ENCODE results near the gene BCAT1.
"Not testable (repeated sequence)": the region's sequence is repeated elsewhere in the genome, so short reads cannot be mapped to it uniquely, and the experiment has no call there.

The BCAT1 gene

DNA sequence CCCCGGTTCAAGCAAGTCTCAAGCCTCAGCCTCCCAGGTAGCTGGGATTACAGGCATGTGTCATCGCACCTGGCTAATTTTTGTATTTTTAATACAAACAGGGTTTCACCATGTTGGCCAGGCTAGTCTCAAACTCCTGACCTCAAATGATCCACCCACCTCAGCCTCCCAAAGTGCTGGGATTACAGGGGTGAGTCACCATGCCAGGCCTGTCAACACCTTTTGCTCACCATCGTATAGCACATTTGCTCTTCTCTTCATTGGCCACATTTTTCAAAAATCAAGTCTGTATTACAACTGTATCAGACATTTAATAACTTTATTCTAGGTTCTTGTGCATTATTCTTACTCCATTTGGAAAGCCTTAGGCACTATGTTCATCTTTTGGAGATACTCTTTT lies 50.3 kb downstream of the BCAT1 start:
- no peak for DNase-seq (ENCODE audit: low spot score)

- no peak for DNase-seq (ENCODE audit: low spot score)
Measured at GRCh38 chr12:24898185-24898584, 50.7 kb downstream of the BCAT1 start.

DNA sequence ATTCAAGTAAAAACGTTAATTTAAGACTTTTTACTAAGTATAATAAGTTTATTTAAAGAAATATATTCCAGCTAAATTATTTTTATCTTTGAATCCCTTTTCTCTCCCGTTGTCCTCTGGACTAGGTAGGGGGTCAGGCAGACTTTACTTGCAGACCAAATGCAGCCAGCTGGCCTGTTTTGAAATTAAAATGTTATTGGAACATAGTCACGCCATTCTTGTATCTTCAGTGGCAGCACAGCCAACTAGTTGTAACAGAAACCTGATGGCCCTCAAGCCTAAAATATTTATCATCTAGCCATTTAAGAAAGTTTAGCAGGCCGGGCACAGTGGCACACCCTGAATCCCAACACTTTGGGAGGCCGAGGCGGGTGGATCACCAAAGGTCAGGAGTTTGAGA lies 52.7 kb downstream of the BCAT1 start:
- no peak for DNase-seq (ENCODE audit: low spot score)

DNA sequence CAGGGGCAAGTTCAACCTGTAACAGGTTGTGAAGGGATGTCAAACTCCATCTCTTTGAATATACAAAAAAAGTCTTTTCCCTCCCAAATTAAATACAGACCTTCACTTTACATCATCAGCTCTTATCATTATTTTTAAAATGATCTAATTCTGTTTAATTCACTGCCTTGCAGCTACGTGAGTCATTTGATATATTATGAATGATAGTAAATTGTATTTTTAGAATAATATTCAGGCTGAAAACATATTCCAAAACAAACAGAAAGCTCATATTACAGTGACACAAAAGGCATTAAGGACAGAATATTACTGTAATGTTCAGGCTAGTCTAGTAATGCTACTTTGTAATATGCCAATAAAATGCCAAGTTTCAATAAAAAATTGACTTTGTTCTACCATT lies 53.3 kb downstream of the BCAT1 start:
- DNase-seq (ENCODE audit: low spot score): no peak

DNA sequence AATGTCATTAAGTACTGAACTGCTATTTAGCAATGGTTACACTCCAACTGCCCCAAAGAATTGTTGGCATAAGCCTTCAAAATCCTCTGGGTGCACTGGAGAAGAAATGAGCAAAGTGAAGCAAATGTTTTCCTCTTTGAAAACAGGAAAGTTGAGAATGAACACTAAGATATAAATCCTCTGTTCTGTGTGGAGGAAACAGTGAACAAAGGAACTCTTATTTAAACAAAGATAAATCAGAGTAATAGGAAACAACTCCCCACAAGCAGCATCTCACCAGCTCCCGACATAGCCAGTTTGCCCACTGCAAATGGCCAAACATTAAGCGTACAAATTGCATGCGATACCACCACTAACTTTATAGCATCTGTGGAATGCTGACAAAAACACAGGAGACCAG lies 54.0 kb downstream of the BCAT1 start:
- DNase-seq (ENCODE audit: low spot score): no peak

GRCh38 chr12:24890048-24890803 lies 58.7 kb downstream of the BCAT1 start:
- no peak for DNase-seq (ENCODE audit: low spot score)

- DNase-seq (ENCODE audit: low spot score): no peak
Measured at GRCh38 chr12:24889411-24889810, 59.5 kb downstream of the BCAT1 start.

DNA sequence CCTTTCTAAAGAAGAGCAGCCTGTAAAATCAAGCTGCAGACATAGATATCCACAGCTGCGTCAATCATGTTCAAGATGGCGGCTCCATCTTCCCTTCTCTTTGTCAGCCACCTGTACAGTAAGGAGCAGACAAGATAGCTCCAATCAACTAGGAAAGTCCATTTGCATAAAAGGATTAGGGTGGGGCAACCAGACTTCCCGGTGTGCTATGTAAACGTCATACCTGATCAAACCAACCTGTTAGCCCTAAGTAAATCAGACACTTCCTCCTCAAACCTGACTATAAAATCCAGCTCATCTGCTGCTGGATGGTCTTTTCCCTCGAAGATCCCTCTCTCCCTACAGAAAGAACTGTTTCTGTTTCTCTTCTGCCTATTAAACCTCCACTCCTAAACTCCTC lies 60.1 kb downstream of the BCAT1 start:
- no peak for DNase-seq (ENCODE audit: low spot score)

DNA sequence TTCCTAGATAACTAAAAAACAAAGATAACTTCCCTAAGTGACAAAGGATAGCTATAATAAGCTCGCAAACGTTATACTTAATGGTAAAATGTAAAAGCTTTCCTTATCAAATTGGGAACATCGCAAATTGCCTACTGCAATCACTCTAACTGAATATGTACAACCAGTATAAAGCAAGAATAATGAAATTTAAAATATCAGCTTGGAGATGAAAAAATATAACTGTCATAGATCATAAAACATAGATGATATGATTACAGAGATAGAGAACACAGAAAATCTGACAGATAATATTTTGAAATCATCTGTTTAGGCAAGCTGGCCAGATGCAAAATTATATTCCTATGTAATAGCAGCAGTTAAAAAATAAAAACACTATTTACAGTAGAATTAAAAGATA lies 64.0 kb downstream of the BCAT1 start:
- DNase-seq (ENCODE audit: low spot score): no peak

DNA sequence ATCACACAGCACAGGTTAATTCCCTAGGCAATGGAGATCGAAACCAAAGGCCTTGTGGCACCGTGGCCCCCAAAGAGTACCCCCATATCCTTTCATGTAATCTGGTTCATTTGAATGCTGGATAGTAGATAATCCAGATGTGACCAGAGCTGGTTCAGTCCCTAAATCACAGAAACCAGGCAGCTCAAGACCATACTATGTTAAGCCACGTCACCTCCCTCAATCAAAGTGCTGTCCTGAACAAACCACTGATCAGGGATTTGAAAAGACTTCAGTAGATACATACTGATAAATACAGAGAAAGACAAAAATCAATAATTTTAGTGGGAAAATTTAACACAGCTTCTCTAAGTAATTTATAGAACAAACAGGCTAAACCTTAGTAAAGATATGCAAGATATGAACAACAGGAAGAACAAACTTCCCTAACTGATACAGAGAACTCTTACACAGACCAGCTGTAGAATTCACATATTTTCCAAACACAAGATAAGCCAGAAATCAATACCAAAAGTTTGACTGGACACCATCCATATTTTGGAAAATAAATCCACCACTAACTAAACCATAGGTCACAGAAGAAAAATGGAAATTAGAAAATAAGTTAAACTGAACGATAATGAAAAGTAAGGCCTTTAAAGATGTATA lies 67.1 kb downstream of the BCAT1 start:
- no peak for DNase-seq (ENCODE audit: low spot score)

DNA sequence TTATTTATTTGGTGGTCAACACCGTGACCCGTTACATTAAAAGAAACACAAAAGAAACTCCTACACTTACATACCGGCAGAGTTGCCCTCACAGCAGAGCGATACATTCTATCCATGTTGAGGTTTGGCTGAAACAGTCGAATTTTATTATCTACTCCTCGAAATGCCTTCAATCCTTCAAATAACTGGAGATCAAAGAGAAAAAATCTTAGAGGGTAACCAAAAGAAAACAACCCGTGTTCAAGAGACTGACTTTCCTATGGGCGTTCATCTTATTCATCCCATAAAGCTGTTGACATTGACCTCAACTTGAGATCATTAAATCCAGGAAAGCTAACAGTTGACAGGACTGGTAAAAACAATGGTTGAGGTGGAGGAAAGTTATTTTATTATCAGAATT lies 67.7 kb downstream of the BCAT1 start:
- no peak for DNase-seq (ENCODE audit: low spot score)

- no peak for DNase-seq (ENCODE audit: low spot score)
Measured at GRCh38 chr12:24880732-24881131, 68.2 kb downstream of the BCAT1 start.

DNA sequence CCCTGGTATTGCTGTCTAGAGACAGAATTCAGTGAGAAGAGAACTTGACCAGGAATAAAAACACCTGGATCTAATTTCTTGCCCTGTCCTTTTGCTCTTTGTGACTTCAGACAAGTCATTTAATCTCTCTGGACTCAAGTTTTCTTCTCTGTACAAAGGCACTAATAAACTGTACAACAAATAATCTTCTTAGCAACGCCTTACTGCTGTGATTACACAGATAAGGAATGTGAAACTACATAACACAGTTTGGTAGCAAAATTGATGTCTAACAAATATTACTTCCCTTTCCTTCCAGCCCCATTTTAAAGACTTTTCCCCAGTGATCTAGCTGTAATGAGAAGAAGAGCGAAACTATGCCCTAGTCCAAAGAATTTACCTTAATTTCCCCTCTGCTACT lies 69.3 kb downstream of the BCAT1 start:
- no peak for DNase-seq (ENCODE audit: low spot score)

GRCh38 chr12:24875014-24875413 lies 73.9 kb downstream of the BCAT1 start:
- DNase-seq (ENCODE audit: low spot score): no peak

DNA sequence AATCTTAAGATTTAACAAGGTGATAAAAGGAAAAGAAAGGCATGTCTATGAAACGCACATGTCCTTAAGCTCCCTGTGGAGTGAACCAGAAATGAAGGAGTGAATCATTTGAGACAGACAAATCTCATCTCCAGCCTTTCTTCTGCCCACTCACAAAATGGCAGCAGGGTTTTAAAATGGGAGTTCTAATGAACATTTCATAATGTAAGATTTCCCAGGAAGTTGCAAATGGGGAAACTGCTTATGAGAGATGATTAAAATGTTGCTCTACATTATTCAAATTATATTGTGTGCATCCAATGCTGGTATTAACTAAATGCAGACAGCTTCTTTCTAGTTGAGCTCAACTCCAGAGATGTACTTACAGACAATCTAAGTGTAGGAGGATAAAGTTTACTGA lies 76.7 kb downstream of the BCAT1 start:
- DNase-seq (ENCODE audit: low spot score): no peak

- not testable (repeated sequence) for DNase-seq (ENCODE audit: low spot score)
Measured at GRCh38 chr12:24866139-24866538, 82.8 kb downstream of the BCAT1 start.

DNA sequence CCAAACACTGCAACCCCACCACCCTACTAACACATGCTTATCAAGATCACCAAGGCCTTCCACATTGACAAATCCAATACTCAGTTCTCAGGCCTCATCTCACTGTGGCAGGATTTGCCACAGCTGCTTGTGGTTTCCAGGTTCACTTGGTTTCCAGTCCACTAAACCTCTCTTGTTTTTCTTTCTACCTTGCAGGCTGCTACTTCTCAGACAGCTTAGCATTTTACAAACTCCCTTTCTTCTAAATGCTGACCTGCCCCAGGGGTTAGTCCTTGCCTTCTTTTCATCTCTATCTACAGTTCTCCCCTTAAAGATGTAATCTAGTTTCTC lies 84.1 kb downstream of the BCAT1 start:
- DNase-seq (ENCODE audit: low spot score): no peak

DNA sequence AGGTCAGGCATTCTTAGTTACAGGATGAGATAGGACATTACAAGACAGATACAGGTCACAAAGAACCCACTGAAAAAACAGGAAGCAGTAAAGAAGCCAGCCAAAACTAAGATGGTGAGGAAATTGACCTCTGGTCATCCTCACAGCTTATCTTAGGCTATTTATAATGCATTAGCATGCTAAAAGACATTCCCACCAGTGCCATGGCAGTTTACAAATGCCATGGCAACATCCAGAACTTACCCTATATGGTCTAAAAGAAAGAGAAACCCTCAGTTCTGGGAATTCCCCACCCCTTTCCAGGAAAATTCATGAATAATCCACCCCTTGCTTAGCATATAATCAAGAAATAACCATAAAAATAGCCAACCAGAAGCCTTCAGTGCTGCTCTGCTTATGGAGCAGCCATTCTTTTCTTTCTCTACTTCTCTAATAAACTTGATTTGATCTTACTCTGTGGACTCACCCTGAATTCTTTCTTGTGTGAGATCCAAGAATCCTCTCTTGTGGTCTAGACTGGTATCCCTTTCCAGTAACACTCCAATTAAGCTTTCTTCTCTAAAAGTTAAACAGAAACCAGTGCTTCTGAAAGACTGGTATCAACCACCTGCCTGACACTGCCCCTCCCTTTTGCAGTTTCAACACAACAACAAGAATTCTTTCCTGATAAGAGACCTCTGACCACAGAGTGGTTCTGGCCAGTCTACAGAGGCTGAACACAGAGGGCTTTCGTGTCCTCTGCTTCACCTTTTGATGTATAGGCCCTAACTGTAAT lies 86.9 kb downstream of the BCAT1 start:
- DNase-seq (ENCODE audit: low spot score): no peak

DNA sequence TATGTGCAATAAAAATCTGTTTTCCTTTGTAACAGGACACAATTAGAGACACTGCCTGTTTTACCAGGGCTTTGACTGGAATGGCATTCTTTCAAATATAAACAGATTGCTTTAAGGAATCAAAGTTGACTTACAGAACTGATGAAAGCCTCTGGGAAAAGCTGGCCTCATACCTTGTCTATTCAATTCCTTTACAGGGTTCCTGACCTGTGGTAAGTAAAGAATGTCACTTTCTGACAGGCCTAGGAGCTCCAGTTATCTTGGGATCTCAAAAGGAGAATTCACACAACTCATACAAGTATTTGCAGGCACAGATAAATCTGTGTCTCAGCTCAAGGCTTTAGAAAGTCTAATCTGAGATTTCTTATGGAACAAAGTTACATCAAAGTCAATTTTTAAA lies 88.4 kb downstream of the BCAT1 start:
- no peak for DNase-seq (ENCODE audit: low spot score)

DNA sequence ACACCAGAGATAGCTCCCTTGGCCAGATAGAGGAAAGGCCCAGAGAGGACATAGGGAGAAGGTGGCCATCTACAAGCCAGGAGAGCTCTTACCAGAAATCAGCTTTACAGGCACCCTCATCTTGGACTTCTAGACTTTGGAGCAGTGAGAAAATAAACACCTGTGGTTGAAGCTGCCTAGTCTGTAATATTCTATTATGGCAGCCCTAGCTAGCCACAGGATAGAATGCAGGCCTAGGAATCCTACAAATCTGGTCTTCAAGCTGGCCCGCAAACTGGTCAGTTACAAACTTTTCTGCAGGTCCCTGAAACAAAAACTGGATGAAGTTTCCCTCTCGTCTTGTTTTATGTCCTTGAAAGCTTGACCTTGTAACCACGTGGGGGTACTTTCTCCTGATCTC lies 92.4 kb downstream of the BCAT1 start:
- DNase-seq (ENCODE audit: low spot score): no peak

- no peak for DNase-seq (ENCODE audit: low spot score)
Measured at GRCh38 chr12:24854908-24855307, 94.0 kb downstream of the BCAT1 start.

DNA sequence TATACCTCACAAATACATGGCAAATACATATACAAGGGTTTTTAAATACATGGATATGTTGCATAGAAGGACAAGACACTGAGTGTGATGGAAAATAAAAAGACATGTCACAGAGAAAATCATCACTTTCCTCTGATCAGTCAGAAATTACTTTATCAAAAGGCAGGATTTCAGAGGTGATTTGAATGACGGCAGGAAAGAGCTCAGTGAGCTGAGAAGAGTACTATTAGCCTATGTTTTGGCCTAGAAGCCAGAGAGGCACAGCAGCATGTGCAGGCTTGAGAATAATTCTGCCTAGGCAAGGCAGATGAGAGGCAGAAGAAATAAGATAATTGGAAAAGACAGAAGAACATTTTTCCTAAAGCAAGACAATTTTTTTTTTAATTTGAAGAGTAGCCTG lies 94.9 kb downstream of the BCAT1 start:
- no peak for DNase-seq (ENCODE audit: low spot score)

GRCh38 chr12:24853588-24853987 lies 95.3 kb downstream of the BCAT1 start:
- no peak for DNase-seq (ENCODE audit: low spot score)

All from ecto neural progenitor cell (in vitro differentiated cells).